Body of pancreas (tissue), 4 donors: ENCODE data around the gene ARHGEF39. TPM values are rescaled to one million over a fixed set of nuclear protein-coding genes. Genes with fewer than 3 reads are reported as not detected.

Source experiments
- ATAC-seq: fragments of 150-250 bp; one replicate; pipeline ENCODE4 v1.9.1; 2016
- DNase-seq, 4 donors: peaks; one replicate each; pipeline ENCODE4 v3.0.0-alpha.2; 2019
- H3K27ac ChIP-seq, 4 donors: fragments of 200-600 bp; sonication (generic); 1 replicate in 3 of 4; 2 replicates in 1 of 4; pipeline versions ENCODE4 v1.5.1 to v1.6.1; 2016 to 2019; ENCODE audit warnings: mild to moderate bottlenecking in 1 of 4, mixed read lengths in 1 of 4, moderate library complexity in 1 of 4
- H3K27me3 ChIP-seq, 2 donors: fragments of 200-600 bp; sonication (generic); one replicate each; pipeline ENCODE4 v1.6.0; 2016; ENCODE audit warnings: mild to moderate bottlenecking in 1 of 2
- H3K36me3 ChIP-seq, 2 donors: fragments of 200-600 bp; sonication (generic); replicated peaks in 1 of 2; 2 replicates each; pipeline ENCODE4 v1.5.1; 2016; ENCODE audit warnings: low read depth in 2 of 2; ENCODE audit not compliant: insufficient read depth in 1 of 2
- H3K4me1 ChIP-seq: fragments of 200-600 bp; sonication (generic); one replicate; pipeline ENCODE4 v1.6.0; 2016
- H3K4me3 ChIP-seq, 2 donors: fragments of 200-600 bp; sonication (generic); 1 replicate in 1 of 2; 2 replicates in 1 of 2; pipeline ENCODE4 v1.5.1; 2016 to 2019
- H3K9me3 ChIP-seq, 3 donors: fragments of 200-600 bp; sonication (generic); 1 replicate in 2 of 3; 2 replicates in 1 of 3; pipeline ENCODE4 v1.5.1; 2016
- POLR2A ChIP-seq, 3 donors: fragments of 450-650 bp; IDR thresholded peaks; one replicate each; pipeline ENCODE4 v1.6.1; 2016; ENCODE audit warnings: antibody characterized with exemption in 3 of 3, mild to moderate bottlenecking in 2 of 3
- WGBS, 2 donors: methylation state at CpG; one replicate each; pipeline ENCODE4 v1.1.5; 2017; 5-methylcytosine and 5-hydroxymethylcytosine counted together
- intact Hi-C: fragments of 100-400 bp; cut with DNase I; formaldehyde crosslinking; loops from one replicate; pipeline ENCODE4 v1.15.1; 2023
- total RNA-seq, 2 donors: library from RNA; depleted of rRNA; stranded (reverse); fragments of >200 nt; gene quantifications; one replicate each; pipeline ENCODE4 v1.1.0, GENCODE V29; 2016
- TF ChIP-seq, protein P1 (sequence below), 7 experiments: fragments of 450-650 bp in 4 of 7; fragments of 200-600 bp in 3 of 7; sonication (generic) in 3 of 7; IDR thresholded peaks; one replicate each; pipeline ENCODE4 v1.5.1; 2016 to 2019; ENCODE audit warnings: antibody characterized with exemption in 7 of 7

ARHGEF39 gene
- total RNA-seq, 2 donors from 2014 or later = 0.26 TPM; not detected in 1

DNA sequence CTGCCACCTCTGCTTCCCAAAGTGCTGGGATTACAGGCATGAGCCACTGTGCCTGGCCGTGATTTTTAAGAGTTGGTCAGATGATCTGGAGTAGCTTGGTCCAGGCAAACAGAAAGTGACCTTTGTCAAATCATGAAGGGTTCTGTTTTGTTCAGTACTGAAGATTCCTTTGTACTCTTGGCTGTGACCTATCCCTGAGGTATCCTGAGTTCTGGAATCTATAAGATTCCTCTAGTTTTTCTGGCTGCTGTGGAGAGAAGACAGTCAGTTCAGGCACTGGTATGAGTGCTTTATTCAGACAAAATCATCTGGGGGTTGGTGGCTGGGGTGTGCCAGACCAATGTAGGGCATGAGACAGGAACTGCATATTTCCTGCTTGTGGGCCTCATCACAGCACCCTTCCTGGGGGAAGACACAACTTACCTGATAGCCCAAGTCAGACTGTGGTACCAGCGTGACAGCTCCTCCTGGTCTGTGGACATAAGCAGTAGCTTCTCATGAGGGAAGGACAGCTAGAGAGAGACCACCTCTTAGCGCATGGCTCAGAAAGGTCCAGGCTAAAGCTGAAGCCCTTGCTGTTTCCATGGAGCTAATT, 3.1 kb downstream of the ARHGEF39 start:
- no peaks in the 10 kb centered on the region for H3K27me3 ChIP-seq
- ATAC-seq (no peak), DNase-seq (no peak)
- no peak overlapping the region for H3K4me3 ChIP-seq
- 19 to 58% methylated on average over 1 to 3 of the region's 3 CpGs for WGBS, 2 donors
- H3K9me3 ChIP-seq = no peaks in the 10 kb centered on the region
- peak overlapping the region; percentile 19 to 90 (median 52) for H3K27ac ChIP-seq
- peaks cover 46% of the 10 kb centered on the region for H3K4me1 ChIP-seq
- TF ChIP-seq, protein P1, sequence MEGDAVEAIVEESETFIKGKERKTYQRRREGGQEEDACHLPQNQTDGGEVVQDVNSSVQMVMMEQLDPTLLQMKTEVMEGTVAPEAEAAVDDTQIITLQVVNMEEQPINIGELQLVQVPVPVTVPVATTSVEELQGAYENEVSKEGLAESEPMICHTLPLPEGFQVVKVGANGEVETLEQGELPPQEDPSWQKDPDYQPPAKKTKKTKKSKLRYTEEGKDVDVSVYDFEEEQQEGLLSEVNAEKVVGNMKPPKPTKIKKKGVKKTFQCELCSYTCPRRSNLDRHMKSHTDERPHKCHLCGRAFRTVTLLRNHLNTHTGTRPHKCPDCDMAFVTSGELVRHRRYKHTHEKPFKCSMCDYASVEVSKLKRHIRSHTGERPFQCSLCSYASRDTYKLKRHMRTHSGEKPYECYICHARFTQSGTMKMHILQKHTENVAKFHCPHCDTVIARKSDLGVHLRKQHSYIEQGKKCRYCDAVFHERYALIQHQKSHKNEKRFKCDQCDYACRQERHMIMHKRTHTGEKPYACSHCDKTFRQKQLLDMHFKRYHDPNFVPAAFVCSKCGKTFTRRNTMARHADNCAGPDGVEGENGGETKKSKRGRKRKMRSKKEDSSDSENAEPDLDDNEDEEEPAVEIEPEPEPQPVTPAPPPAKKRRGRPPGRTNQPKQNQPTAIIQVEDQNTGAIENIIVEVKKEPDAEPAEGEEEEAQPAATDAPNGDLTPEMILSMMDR (IDR thresholded peaks at IDR 0.05) = no peak
- no peak for TF ChIP-seq POLR2A (IDR thresholded peaks at IDR 0.05)
- intact Hi-C loops = loop anchor here (5.0 kb wide), 1 partner anchor 35 kb away; no protein-coding TSS in a partner anchor
- H3K36me3 ChIP-seq = no peaks in the 10 kb centered on the region

DNA sequence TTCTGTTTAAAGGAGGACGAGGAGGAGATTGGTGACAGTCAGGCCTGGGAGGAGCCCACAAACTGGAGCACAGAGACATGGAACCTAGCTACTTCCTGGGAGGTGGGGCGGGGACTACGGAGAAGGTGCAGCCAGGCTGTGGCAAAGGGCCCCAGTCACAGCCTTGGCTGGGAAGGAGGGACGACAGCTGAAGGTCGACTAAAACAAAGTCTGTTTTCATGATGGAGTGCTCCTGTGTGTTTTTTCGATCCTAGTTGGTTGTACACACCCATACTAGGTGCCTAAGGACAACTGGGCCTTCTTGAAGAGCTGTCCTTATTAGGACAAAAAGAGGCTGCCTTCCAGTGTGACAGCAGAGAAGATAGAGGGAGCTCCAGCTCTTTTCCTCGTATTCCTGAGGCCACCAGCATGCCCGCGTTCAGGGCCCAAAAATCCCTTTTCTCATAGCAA, 4.0 kb downstream of the ARHGEF39 start:
- DNase-seq = peak; percentile 43 to 79 (median 70)
- Histone ChIP-seq H3K36me3 (no peaks in the 10 kb centered on the region), H3K27me3 (no peaks in the 10 kb centered on the region), H3K27ac (peak overlapping the region; percentile 48 to 90 (median 58)), H3K4me3 (no peak overlapping the region), H3K9me3 (no peaks in the 10 kb centered on the region), H3K4me1 (peaks cover 49% of the 10 kb centered on the region)
- intact Hi-C loops = loop anchor here (5.0 kb wide), 1 partner anchor 36 kb away; no protein-coding TSS in a partner anchor
- TF ChIP-seq, protein P1 (IDR thresholded peaks at IDR 0.05) = peak in 6 of 7 experiments; percentile 22 to 69 (median 52)
- peak in 1 of 3 donors; percentile 43 for TF ChIP-seq POLR2A (IDR thresholded peaks at IDR 0.05)
- ATAC-seq = no peak
- 19 to 47% methylated on average over 9 of the region's 9 CpGs for WGBS, 2 donors

DNA sequence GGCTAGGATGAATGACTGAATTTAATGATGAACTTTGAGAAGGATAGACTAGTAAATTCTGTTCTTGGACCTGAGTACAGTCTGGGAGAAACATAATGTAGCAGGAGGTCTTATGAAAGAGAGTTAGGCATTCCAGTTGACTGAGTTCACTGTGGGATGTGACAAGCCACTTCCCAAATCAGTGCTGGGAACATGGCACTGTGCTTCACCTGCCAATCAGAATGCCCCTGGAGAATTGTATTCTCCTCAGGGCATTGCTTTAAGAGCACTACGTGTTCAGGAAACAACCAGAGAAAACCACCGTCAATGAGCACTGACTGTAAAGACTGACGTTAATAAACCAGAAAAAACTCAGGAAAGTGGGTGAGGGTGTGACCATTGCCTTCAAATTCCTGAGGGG, 5.7 kb downstream of the ARHGEF39 start:
- DNase-seq (no peak), ATAC-seq (no peak)
- 50 to 53% methylated on average over 3 of the region's 3 CpGs for WGBS, 2 donors
- Histone ChIP-seq H3K4me3 (no peak overlapping the region), H3K9me3 (no peaks in the 10 kb centered on the region), H3K36me3 (no peaks in the 10 kb centered on the region), H3K27ac (peak overlapping the region; percentile 90 to 99 (median 96)), H3K27me3 (no peaks in the 10 kb centered on the region), H3K4me1 (peaks cover 37% of the 10 kb centered on the region)
- intact Hi-C loops = no loop called here
- TF ChIP-seq POLR2A (IDR thresholded peaks at IDR 0.05) = no peak
- TF ChIP-seq, protein P1 (IDR thresholded peaks at IDR 0.05) = no peak

DNA sequence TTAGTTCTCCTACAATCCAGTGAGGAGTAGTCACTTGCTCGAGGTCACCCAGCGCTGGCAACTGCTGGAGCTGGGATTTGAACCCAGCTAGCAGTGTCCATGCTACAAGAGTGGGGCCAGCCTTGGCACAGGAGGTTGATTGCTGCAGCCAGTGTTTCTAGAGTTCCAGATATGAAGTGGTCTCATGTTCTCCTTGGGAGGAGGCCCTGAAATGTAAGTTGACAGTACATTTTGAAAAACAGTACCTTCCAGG, 6.1 kb downstream of the ARHGEF39 start:
- intact Hi-C loops = no loop called here
- ATAC-seq (no peak), DNase-seq (peak; percentile 41 to 50 (median 49))
- H3K36me3 ChIP-seq = no peaks in the 10 kb centered on the region
- H3K27me3 ChIP-seq = no peaks in the 10 kb centered on the region
- no peaks in the 10 kb centered on the region for H3K9me3 ChIP-seq
- peaks cover 37% of the 10 kb centered on the region for H3K4me1 ChIP-seq
- peak overlapping the region; percentile 90 to 99 (median 96) for H3K27ac ChIP-seq
- H3K4me3 ChIP-seq = peak overlapping the region; percentile 44 to 73
- TF ChIP-seq POLR2A (IDR thresholded peaks at IDR 0.05) = no peak
- TF ChIP-seq, protein P1 (IDR thresholded peaks at IDR 0.05) = no peak
- WGBS, 2 donors = 0 to 2% methylated on average over 2 of the region's 2 CpGs
